Measurements from ENCODE around the gene CYP46A1.

The CYP46A1 gene

DNA sequence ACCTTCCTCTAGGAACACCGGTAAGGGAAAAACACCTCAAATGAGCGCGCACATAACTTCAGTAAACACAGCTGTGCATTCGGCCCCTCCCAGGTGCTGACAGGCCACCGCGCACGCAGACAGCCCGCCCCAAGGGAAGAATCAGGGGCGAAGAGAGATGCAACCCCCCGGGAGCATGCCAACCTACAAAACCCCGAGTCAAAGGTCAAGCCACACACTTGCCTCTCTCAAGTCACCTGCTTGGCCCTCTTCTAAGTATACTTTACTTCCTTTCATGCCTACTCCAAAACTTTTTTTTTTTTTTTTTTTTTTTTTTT lies 2.3 kb upstream of the CYP46A1 start:
- ChIA-PET CTCF (interaction anchor here (1.8 kb wide), 1 partner anchor 204 kb away, joined by 5 read pairs; no protein-coding TSS in a partner anchor), POLR2A (ENCODE audit: low non-redundant PET) (no interaction called here)
- TF ChIP-seq, protein P1, sequence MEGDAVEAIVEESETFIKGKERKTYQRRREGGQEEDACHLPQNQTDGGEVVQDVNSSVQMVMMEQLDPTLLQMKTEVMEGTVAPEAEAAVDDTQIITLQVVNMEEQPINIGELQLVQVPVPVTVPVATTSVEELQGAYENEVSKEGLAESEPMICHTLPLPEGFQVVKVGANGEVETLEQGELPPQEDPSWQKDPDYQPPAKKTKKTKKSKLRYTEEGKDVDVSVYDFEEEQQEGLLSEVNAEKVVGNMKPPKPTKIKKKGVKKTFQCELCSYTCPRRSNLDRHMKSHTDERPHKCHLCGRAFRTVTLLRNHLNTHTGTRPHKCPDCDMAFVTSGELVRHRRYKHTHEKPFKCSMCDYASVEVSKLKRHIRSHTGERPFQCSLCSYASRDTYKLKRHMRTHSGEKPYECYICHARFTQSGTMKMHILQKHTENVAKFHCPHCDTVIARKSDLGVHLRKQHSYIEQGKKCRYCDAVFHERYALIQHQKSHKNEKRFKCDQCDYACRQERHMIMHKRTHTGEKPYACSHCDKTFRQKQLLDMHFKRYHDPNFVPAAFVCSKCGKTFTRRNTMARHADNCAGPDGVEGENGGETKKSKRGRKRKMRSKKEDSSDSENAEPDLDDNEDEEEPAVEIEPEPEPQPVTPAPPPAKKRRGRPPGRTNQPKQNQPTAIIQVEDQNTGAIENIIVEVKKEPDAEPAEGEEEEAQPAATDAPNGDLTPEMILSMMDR (conservative IDR thresholded peaks at IDR 0.05; ENCODE audit: low read depth) = no peak
- no peak overlapping the region for H3K27ac ChIP-seq
- DNase-seq (ENCODE audit: low spot score) = no peak

- peak; percentile 79 for DNase-seq (ENCODE audit: low spot score)
- TF ChIP-seq, protein P1 (conservative IDR thresholded peaks at IDR 0.05; ENCODE audit: low read depth) = peak; percentile 96
- CTCF ChIA-PET = interaction anchor here (0.5 to 1.8 kb wide), 5 partner anchors 22 to 437 kb away, joined by 3 to 5 read pairs (median 4); no protein-coding TSS in a partner anchor
- POLR2A ChIA-PET (ENCODE audit: low non-redundant PET) = no interaction called here
- peak overlapping the region; percentile 73 for H3K27ac ChIP-seq
Measured at GRCh38 chr14:99682809-99683618, 1.1 kb upstream of the CYP46A1 start.

DNA sequence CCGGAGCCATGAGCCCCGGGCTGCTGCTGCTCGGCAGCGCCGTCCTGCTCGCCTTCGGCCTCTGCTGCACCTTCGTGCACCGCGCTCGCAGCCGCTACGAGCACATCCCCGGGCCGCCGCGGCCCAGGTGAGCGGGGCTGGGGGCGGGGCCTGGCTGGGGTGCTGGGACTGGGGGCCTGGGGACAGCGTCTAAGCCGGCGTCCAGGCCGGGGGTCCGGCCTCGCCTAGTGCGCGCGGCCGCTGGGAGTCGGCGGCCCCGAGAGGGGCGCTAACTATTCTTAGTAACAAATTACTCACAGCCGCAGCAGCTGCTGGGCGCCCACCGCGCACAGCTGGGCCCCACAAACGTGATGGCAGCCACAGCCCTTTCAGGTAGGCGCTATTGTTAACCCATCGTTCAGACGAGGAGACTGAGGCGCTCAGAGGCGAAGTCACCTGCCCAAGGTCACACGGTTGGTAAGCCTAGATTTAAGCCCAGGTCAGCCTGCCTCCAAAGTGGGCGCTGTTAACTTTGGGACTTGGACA lies 374 bp downstream of the CYP46A1 start:
- H3K27ac ChIP-seq = no peak overlapping the region
- POLR2A ChIA-PET (ENCODE audit: low non-redundant PET) = interaction anchor here (0.7 kb wide), 1 partner anchor 108 kb away, joined by 5 read pairs; the partner anchor contains the start of gene EML1
- CTCF ChIA-PET = interaction anchor here (0.6 kb wide), 1 partner anchor 81 kb away, joined by 3 read pairs; no protein-coding TSS in a partner anchor
- DNase-seq (ENCODE audit: low spot score) = no peak
- TF ChIP-seq, protein P1 (conservative IDR thresholded peaks at IDR 0.05; ENCODE audit: low read depth) = no peak

DNA sequence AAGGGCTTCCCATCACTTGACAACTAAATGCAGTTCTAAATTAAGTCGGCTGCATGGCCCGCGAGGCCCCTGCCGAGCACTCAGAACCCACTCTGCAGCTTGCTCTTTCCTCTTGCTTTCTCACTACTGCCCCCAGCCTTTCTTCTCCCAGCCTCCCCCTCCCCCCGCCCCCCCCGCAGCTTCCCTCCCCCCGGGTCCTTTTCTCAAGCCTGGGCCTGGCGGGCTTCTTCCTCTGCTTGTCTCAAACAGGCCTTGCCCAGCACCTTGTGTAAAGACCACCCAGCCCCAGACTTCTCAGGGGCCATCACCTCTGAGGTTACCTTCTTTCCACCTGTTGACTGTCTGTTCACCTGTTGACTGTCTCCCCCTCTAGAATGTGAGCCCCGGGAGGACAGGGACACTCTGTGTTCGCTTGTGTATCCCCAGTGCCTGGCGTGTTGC lies 1.1 kb downstream of the CYP46A1 start:
- no peak for DNase-seq (ENCODE audit: low spot score)
- no peak overlapping the region for H3K27ac ChIP-seq
- CTCF ChIA-PET = no interaction called here
- TF ChIP-seq, protein P1 (conservative IDR thresholded peaks at IDR 0.05; ENCODE audit: low read depth) = no peak
- POLR2A ChIA-PET (ENCODE audit: low non-redundant PET) = no interaction called here

GRCh38 chr14:99685596-99685995 lies 1.5 kb downstream of the CYP46A1 start:
- ChIA-PET CTCF (no interaction called here), POLR2A (ENCODE audit: low non-redundant PET) (no interaction called here)
- TF ChIP-seq, protein P1 (conservative IDR thresholded peaks at IDR 0.05; ENCODE audit: low read depth) = no peak
- no peak for DNase-seq (ENCODE audit: low spot score)
- H3K27ac ChIP-seq = no peak overlapping the region

- no peak overlapping the region for H3K27ac ChIP-seq
- TF ChIP-seq, protein P1 (conservative IDR thresholded peaks at IDR 0.05; ENCODE audit: low read depth) = no peak
- ChIA-PET POLR2A (ENCODE audit: low non-redundant PET) (no interaction called here), CTCF (interaction anchor here (1.0 kb wide), 1 partner anchor 9 kb away, joined by 3 read pairs; no protein-coding TSS in a partner anchor)
- DNase-seq (ENCODE audit: low spot score) = no peak
Measured at GRCh38 chr14:99686557-99687283, 2.6 kb downstream of the CYP46A1 start.

Data from RWPE1 (cell line).